ENCODE measurements around the gene TMPRSS6.

Gene TMPRSS6

DNA sequence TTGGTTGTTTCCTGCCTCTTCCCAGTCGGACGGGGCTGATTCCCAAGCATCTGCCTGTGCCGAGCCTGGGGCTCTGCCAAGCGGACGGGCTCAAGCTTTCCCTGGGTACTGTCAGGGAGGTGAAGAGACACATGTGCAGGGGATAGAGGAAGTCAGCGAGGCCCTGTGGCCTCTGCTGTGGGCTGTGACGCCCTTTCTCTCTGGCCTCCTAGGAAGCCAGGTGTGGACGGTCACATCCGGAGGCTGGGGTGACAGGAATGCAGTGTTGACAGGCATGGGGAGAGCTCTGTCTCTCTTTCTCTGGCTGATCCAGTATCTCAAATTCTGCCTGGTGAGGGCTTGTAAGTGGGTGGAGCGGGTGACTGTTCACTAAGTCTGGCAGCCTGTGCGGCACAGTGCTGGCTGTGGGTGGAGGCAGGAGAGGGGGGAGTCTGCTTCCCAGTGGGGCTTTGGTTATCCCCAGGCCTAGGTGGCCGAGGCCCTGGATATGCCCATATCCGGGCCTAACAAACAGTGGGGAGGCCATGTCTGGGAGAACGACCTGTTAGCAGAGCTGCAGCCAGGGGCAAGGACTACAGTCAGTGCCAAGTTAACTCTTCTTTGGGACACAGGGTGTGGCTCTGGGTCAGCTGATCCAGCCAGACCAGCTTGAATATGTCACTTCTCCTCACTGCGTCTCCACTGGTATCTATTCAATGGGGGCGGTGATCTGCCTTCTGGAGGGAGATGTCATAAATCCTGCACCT, 56.0 kb downstream of the TMPRSS6 start:
- Histone ChIP-seq H3K36me3 (ENCODE audit: control insufficient read depth in 1 of 2, insufficient read depth in 2 of 2, low read length in 2 of 2) (peaks cover 20 to 34% of the 10 kb centered on the region in 2 donors), H3K4me3 (ENCODE audit: low read depth in 1 of 2, low read length in 2 of 2) (no peak overlapping the region), H3K4me1 (ENCODE audit: control insufficient read depth in 1 of 2, insufficient read depth in 2 of 2, low read length in 2 of 2) (peaks cover 0 to 14% of the 10 kb centered on the region in 2 donors), H3K27me3 (ENCODE audit: low read depth, low read length) (no peaks in the 10 kb centered on the region), H3K27ac (ENCODE audit: low read length) (no peak overlapping the region), H3K9me3 (ENCODE audit: control insufficient read depth in 1 of 2, low read length in 2 of 2) (no peaks in the 10 kb centered on the region)

DNA sequence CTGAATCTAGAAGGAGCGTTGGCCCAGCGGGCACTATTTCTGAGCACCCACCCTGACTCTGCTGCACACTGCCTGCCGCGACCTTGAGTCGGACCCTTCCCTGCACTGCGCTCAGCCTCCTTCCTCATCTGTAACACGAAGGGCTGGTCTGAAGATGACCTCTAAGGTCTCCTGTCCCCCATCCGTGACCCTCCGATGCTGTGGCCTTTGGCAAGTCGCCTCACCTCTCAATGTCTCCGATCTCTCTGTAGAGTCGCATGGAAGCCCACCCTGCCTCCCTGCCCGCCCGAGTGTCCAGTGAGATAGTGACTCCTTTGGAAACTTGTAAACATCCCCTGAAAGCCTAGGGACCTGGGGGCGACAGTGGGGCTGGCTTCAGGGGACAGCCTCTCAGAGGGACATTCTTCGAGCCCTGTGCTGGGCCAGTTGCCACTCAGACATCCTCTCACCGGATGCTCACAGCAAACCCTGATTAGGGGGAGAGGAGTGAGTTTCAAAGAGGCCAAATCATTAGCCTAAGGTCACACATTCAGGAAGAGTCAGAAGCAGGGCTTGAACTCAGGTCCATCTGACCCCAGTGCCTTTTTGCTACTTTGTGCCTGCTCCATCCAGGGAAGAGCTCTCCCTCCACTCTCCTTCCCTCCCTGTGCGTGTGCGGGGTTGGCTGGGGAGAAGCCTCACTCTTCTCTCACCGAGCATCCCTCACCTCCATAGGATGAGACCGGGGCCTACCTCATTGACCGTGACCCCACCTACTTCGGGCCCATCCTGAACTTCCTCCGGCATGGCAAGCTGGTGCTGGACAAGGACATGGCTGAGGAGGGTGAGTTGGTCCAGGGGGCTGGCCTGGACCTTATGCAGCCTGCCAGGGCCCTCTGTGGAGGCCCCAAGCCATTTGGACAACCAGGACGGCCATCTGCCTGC, 56.9 kb downstream of the TMPRSS6 start:
- Histone ChIP-seq H3K9me3 (ENCODE audit: control insufficient read depth in 1 of 2, low read length in 2 of 2) (no peaks in the 10 kb centered on the region), H3K27me3 (ENCODE audit: low read depth, low read length) (no peaks in the 10 kb centered on the region), H3K4me3 (ENCODE audit: low read depth in 1 of 2, low read length in 2 of 2) (peak overlapping the region; percentile 48 to 88), H3K4me1 (ENCODE audit: control insufficient read depth in 1 of 2, insufficient read depth in 2 of 2, low read length in 2 of 2) (peaks cover 0 to 14% of the 10 kb centered on the region in 2 donors), H3K36me3 (ENCODE audit: control insufficient read depth in 1 of 2, insufficient read depth in 2 of 2, low read length in 2 of 2) (peaks cover 13 to 26% of the 10 kb centered on the region in 2 donors), H3K27ac (ENCODE audit: low read length) (no peak overlapping the region)

DNA sequence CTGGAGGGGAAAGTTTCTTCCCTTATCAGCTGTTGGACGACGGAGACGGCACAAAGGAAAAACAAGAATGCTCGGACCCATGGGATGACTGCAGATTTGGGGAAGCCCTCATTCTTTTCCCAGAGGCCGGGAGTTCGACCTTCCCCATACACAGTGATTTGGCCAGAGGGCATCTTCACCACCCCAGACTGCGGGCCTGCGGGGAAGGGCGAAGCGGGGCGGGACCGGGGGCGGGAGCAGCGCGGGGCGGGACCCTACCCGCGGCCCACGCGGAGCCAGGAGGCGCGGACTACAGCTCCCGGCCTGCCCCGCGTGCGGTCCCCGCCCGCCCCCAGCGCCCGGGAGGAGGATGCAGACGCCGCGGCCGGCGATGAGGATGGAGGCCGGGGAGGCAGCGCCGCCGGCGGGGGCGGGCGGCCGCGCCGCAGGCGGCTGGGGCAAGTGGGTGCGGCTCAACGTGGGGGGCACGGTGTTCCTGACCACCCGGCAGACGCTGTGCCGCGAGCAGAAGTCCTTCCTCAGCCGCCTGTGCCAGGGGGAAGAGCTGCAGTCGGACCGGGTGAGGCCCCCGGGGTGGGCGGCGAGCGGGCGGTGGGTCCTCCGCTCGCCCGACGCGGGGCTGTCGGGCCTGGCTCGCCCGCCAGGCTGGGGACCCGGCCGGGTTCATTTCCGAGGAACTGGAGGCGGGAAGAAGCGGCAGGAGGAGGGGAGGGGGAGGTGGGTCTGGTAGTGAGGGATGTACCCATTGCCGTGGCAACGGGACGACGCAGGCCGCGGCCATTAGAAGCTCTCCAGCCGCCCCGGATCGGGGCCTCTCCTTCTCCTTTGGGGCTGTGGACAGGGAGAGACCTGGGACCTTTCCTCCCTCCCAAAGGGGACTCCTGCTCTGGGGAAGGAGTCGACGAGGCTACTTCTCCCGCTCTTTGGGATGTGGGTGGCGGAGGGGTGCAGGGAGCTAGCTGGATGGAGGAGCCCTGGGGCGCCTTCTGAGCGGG, 57.8 kb downstream of the TMPRSS6 start, which contains the start of gene KCTD17:
Gene KCTD17, plus strand, starts transcription at position 352 of the 995 bp plus-strand sequence. Its CDS starts 19 bp downstream, at position 371.
- peak within 1 kb of the TSS; percentile 48 to 88 for H3K4me3 ChIP-seq (ENCODE audit: low read depth in 1 of 2, low read length in 2 of 2)
- no peak within 1 kb of the TSS for H3K27ac ChIP-seq (ENCODE audit: low read length)
- no peaks in the 10 kb centered on the region for H3K27me3 ChIP-seq (ENCODE audit: low read depth, low read length)
- peaks cover 0 to 14% of the 10 kb centered on the region in 2 donors for H3K4me1 ChIP-seq (ENCODE audit: control insufficient read depth in 1 of 2, insufficient read depth in 2 of 2, low read length in 2 of 2)
- peaks cover 8 to 16% of the 10 kb centered on the region in 2 donors for H3K36me3 ChIP-seq (ENCODE audit: control insufficient read depth in 1 of 2, insufficient read depth in 2 of 2, low read length in 2 of 2)
- no peaks in the 10 kb centered on the region for H3K9me3 ChIP-seq (ENCODE audit: control insufficient read depth in 1 of 2, low read length in 2 of 2)

DNA sequence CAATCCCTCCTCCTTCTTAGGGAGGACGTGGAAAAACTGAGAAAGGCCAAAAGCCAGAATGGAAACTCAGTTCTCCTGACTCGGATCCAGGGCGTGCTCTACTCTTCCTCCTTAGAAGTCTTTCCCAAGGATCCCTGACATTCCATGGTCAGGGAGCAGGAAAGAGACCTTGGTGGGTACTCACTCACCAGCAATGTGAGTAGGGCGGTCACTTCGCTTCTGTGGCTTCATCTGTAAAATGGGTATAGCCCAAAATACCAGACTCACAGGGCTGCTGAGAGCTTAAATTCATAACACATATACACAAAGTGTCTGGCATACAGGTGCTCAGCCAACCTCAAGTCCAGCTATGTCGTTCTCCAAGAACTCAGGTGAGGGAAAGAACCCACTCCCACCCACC, 58.6 kb downstream of the TMPRSS6 start:
- no peak overlapping the region for H3K27ac ChIP-seq (ENCODE audit: low read length)
- H3K4me3 ChIP-seq (ENCODE audit: low read depth in 1 of 2, low read length in 2 of 2) = no peak overlapping the region

DNA sequence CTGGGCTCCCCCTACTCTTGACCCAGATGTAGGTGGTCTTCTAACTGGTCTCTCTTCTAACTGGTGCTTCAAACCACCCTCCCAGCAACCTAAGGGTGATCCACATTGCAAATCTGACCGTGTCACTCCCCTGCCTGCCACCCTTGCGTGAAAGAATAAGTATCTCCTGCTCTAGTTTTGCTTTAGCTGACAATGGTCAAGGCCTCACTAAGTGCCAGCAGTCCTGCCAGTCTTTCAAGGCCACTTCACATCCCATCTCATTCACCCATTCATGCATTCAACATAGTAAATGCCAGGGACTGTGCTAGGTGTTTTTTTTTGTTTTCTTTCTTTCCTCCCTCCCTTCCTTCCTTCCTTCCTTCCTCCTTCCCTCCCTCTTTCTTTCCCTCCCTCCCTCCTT, 60.3 kb downstream of the TMPRSS6 start:
- Histone ChIP-seq H3K27ac (ENCODE audit: low read length) (no peak overlapping the region), H3K9me3 (ENCODE audit: control insufficient read depth in 1 of 2, low read length in 2 of 2) (no peaks in the 10 kb centered on the region), H3K27me3 (ENCODE audit: low read depth, low read length) (no peaks in the 10 kb centered on the region), H3K4me3 (ENCODE audit: low read depth in 1 of 2, low read length in 2 of 2) (no peak overlapping the region), H3K36me3 (ENCODE audit: control insufficient read depth in 1 of 2, insufficient read depth in 2 of 2, low read length in 2 of 2) (no peaks in the 10 kb centered on the region), H3K4me1 (ENCODE audit: control insufficient read depth in 1 of 2, insufficient read depth in 2 of 2, low read length in 2 of 2) (peaks cover 0 to 14% of the 10 kb centered on the region in 2 donors)

More for the DNA sequence above, 58.6 kb downstream of the TMPRSS6 start:
- Histone ChIP-seq H3K27me3 (ENCODE audit: low read depth, low read length) (no peaks in the 10 kb centered on the region), H3K9me3 (ENCODE audit: control insufficient read depth in 1 of 2, low read length in 2 of 2) (no peaks in the 10 kb centered on the region), H3K4me1 (ENCODE audit: control insufficient read depth in 1 of 2, insufficient read depth in 2 of 2, low read length in 2 of 2) (peaks cover 0 to 14% of the 10 kb centered on the region in 2 donors), H3K36me3 (ENCODE audit: control insufficient read depth in 1 of 2, insufficient read depth in 2 of 2, low read length in 2 of 2) (peaks cover under 1 to 8% of the 10 kb centered on the region in 2 donors)

DNA sequence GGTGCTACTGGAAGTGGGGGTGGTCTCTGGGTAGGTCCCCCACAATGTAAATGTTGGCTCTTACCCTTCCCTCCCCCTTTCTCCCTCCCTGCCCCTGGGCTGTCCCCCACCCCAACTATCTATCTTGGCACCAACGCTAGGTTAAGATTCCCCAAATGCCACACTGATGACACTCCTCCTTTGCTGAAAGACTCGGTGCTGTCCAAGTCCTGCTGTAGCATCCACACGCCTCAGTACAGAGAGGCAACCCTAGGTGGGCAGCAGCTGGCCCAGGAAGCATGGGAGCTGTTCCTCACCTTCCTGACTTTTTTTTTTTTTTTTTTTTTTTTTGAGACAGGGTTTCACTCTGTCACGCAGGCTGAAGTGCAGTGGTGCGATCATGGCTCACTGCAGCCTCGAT, 61.4 kb downstream of the TMPRSS6 start:
- Histone ChIP-seq H3K9me3 (ENCODE audit: control insufficient read depth in 1 of 2, low read length in 2 of 2) (no peaks in the 10 kb centered on the region), H3K27me3 (ENCODE audit: low read depth, low read length) (no peaks in the 10 kb centered on the region), H3K4me3 (ENCODE audit: low read depth in 1 of 2, low read length in 2 of 2) (no peak overlapping the region), H3K36me3 (ENCODE audit: control insufficient read depth in 1 of 2, insufficient read depth in 2 of 2, low read length in 2 of 2) (no peaks in the 10 kb centered on the region), H3K27ac (ENCODE audit: low read length) (no peak overlapping the region), H3K4me1 (ENCODE audit: control insufficient read depth in 1 of 2, insufficient read depth in 2 of 2, low read length in 2 of 2) (peaks cover 0 to 14% of the 10 kb centered on the region in 2 donors)

DNA sequence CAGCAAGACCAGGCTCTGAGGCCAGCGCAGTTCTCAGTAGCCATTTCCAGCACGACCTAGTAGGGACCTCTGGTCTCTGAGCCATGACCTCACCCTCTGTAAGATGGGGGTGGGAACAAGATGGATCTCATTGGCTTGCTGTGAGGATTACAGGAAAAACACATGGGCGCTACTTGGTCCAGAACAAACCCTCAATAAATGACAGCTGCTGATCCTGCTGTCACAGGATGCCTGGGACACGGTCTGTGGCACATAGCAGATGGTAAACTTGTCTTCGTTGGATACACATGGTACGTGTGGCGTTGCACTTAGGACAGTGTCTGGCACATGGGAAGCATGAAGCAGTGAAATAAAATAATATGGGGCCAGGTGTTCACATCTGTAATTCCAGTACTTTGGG, 62.5 kb downstream of the TMPRSS6 start:
- Histone ChIP-seq H3K4me3 (ENCODE audit: low read depth in 1 of 2, low read length in 2 of 2) (no peak overlapping the region), H3K27me3 (ENCODE audit: low read depth, low read length) (no peaks in the 10 kb centered on the region), H3K9me3 (ENCODE audit: control insufficient read depth in 1 of 2, low read length in 2 of 2) (no peaks in the 10 kb centered on the region), H3K4me1 (ENCODE audit: control insufficient read depth in 1 of 2, insufficient read depth in 2 of 2, low read length in 2 of 2) (peaks cover 0 to 4% of the 10 kb centered on the region in 2 donors), H3K27ac (ENCODE audit: low read length) (no peak overlapping the region), H3K36me3 (ENCODE audit: control insufficient read depth in 1 of 2, insufficient read depth in 2 of 2, low read length in 2 of 2) (no peaks in the 10 kb centered on the region)

DNA sequence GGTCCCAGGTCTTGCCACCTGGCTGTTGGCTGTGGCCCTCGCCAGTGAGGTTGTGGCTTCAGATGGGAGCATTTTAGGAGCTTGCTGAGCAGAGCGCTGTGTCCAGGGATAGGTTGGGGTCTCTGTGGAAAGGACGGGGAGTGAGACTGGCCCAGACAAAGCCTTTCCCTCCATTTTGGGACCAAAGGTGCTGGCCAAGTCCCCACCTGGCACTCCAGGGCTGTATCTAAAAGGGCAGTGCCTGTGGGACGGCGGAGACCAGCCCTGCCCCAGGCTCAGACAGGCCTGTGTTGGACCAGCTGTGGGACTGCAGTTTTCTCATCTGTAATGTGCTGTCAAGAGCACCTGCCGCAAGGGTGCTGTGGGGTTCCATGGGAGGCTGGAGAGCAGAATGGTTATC, 62.9 kb downstream of the TMPRSS6 start:
- no peaks in the 10 kb centered on the region for H3K4me1 ChIP-seq (ENCODE audit: control insufficient read depth in 1 of 2, insufficient read depth in 2 of 2, low read length in 2 of 2)
- no peaks in the 10 kb centered on the region for H3K27me3 ChIP-seq (ENCODE audit: low read depth, low read length)
- H3K36me3 ChIP-seq (ENCODE audit: control insufficient read depth in 1 of 2, insufficient read depth in 2 of 2, low read length in 2 of 2) = no peaks in the 10 kb centered on the region
- H3K4me3 ChIP-seq (ENCODE audit: low read depth in 1 of 2, low read length in 2 of 2) = no peak overlapping the region
- no peak overlapping the region for H3K27ac ChIP-seq (ENCODE audit: low read length)
- H3K9me3 ChIP-seq (ENCODE audit: control insufficient read depth in 1 of 2, low read length in 2 of 2) = no peaks in the 10 kb centered on the region

DNA sequence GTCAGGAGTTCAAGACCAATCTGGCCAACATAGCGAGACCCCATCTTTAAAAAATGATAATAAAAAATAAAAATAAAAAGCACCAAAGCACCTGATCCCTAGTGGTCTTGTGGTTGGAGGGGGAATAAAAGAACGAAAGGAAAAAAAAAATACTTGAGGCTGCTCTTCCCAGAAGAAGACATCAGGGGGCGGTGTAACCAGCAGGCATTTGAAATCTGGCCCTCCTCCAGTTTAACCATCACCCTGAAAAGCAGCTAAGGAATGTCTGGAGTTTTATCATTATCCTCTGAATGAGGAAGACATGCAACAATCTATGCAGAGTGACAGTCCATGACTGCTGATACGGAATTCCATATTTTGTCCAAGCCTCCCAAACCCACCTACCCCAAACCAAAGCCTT, 63.6 kb downstream of the TMPRSS6 start:
- Histone ChIP-seq H3K9me3 (ENCODE audit: control insufficient read depth in 1 of 2, low read length in 2 of 2) (no peaks in the 10 kb centered on the region), H3K27ac (ENCODE audit: low read length) (no peak overlapping the region), H3K4me3 (ENCODE audit: low read depth in 1 of 2, low read length in 2 of 2) (no peak overlapping the region), H3K4me1 (ENCODE audit: control insufficient read depth in 1 of 2, insufficient read depth in 2 of 2, low read length in 2 of 2) (no peaks in the 10 kb centered on the region), H3K36me3 (ENCODE audit: control insufficient read depth in 1 of 2, insufficient read depth in 2 of 2, low read length in 2 of 2) (no peaks in the 10 kb centered on the region), H3K27me3 (ENCODE audit: low read depth, low read length) (no peaks in the 10 kb centered on the region)

DNA sequence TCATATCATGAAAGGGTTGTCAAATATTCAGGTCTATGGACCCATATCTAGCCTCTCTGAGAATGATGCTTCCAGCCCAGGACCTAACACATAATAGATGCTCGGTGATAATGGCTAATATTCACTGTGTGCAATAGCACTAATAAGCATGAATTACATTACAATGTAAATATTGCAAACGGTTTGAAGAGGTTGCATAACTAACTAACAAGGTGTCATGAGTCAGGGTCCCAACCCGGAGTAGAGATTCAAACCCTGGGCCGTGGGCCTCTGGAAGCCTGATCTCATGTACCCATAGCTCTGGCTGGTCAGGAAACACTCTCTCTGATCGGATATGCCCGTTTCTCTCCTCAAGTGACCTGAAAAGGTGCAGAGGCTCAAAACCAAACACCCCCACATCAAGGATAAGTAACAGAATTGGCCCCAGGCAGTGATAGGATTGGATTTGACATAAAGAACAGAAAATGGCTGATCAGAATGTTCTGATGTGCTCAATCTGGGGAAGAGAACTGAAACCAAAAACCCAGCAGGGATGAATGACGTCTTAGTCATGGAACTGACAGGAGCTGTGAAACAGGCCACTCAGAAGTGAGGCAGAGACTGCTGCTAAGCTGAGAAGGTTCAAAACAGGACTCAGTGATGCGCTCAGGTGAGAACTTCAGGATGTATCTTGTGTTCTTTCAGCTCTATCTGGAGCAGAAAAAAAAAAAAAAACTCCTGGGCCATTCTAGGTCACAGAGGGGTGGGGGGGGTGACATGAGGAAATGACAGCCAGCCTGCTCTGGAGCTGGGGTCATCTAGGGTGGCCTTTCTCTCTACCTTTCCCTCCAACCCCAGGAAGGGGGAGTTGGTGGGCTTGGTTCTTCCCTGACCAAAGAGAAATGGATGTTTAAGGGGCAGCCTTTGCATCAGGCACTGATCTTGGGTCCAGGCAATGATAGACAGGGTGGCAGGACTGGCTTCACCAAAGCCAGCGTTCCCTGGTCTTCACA, 64.6 kb downstream of the TMPRSS6 start:
- Histone ChIP-seq H3K9me3 (ENCODE audit: control insufficient read depth in 1 of 2, low read length in 2 of 2) (no peaks in the 10 kb centered on the region), H3K4me1 (ENCODE audit: control insufficient read depth in 1 of 2, insufficient read depth in 2 of 2, low read length in 2 of 2) (no peaks in the 10 kb centered on the region), H3K36me3 (ENCODE audit: control insufficient read depth in 1 of 2, insufficient read depth in 2 of 2, low read length in 2 of 2) (no peaks in the 10 kb centered on the region), H3K27me3 (ENCODE audit: low read depth, low read length) (no peaks in the 10 kb centered on the region), H3K27ac (ENCODE audit: low read length) (no peak overlapping the region), H3K4me3 (ENCODE audit: low read depth in 1 of 2, low read length in 2 of 2) (no peak overlapping the region)

All from muscle layer of duodenum (tissue), 2 donors.